Neural crest cell (in vitro differentiated cells): ENCODE measurements around the gene NELL1. TPM values are rescaled to one million over a fixed set of nuclear protein-coding genes. Genes with fewer than 3 reads are reported as not detected.

Experiments
- DNase-seq: peaks from one replicate; pipeline ENCODE4 v3.0.0; 2021; ENCODE audit warnings: low read depth, mixed read lengths, low spot score
- H3K27ac Mint-ChIP-seq: one replicate; pipeline ENCODE4 v1.8.0; 2021; ENCODE audit warnings: mild to moderate bottlenecking, mixed read lengths; ENCODE audit not compliant: unreplicated experiment
- H3K27me3 Mint-ChIP-seq: 2 replicates; pipeline ENCODE4 v1.8.0; 2021; ENCODE audit warnings: low read depth, mild to moderate bottlenecking, mixed read lengths
- H3K36me3 Mint-ChIP-seq: 2 replicates; pipeline ENCODE4 v1.8.0; 2021; ENCODE audit warnings: low read depth, mild to moderate bottlenecking, mixed read lengths
- H3K4me1 Mint-ChIP-seq: 2 replicates; pipeline ENCODE4 v1.8.0; 2021; ENCODE audit warnings: mixed read lengths
- H3K4me3 Mint-ChIP-seq: one replicate; pipeline ENCODE4 v1.8.0; 2021; ENCODE audit warnings: mild to moderate bottlenecking, mixed read lengths
- H3K9me3 Mint-ChIP-seq: 2 replicates; pipeline ENCODE4 v1.8.0; 2021; ENCODE audit warnings: mixed read lengths
- total RNA-seq: library from RNA; stranded (reverse); gene quantifications from 2 replicates; pipeline ENCODE4 v1.2.1, GENCODE V29; 2021
- TF ChIP-seq, protein P1 (sequence below): fragments of 200-600 bp; sonication (generic); conservative IDR thresholded peaks from 2 replicates; pipeline ENCODE4 v1.5.0; 2021; ENCODE audit warnings: antibody characterized with exemption, mild to moderate bottlenecking

NELL1 gene
- total RNA-seq, 1 donor from 2014 or later = 0.51 TPM

DNA sequence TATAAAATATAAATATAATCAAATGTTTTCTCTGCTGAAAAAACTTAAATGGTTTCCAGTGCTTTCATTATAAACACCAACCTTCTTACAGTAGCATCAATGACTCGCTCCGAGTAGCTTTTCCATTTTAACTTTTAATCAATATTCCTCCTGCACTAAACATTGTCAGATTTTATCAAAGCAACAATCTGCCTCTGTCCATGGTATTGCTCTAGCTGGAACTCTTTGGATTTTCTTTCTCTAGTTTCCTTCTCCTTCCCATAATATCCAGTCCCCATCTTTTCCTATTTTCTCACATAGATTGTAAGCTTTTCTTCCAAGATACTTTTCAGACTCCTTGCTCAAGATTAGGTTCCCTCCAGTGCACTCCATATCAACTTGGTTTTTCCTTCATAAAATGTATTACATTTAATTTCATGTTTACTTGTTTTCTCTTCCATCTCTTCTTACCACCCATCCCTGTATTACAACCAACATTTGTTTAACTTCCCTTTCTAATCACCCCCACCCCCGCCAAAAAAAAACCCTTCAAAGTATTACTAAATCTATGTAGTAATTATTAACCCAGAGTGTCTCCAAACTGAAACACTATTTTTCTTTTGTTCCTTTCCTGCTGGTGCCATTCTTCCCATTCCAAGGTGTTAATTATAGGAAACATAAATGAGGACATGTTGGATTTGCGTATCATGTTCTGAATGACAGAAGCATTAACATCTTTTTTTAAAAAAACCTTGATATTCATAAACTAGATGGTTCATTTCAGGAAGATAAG lies 716.5 kb downstream of the NELL1 start:
- Mint-ChIP-seq H3K27ac (no peak overlapping the region), H3K36me3 (no peaks in the 10 kb centered on the region), H3K9me3 (no peaks in the 10 kb centered on the region), H3K27me3 (peaks cover 14% of the 10 kb centered on the region), H3K4me3 (no peak overlapping the region), H3K4me1 (no peaks in the 10 kb centered on the region)
- DNase-seq = no peak
- TF ChIP-seq, protein P1, sequence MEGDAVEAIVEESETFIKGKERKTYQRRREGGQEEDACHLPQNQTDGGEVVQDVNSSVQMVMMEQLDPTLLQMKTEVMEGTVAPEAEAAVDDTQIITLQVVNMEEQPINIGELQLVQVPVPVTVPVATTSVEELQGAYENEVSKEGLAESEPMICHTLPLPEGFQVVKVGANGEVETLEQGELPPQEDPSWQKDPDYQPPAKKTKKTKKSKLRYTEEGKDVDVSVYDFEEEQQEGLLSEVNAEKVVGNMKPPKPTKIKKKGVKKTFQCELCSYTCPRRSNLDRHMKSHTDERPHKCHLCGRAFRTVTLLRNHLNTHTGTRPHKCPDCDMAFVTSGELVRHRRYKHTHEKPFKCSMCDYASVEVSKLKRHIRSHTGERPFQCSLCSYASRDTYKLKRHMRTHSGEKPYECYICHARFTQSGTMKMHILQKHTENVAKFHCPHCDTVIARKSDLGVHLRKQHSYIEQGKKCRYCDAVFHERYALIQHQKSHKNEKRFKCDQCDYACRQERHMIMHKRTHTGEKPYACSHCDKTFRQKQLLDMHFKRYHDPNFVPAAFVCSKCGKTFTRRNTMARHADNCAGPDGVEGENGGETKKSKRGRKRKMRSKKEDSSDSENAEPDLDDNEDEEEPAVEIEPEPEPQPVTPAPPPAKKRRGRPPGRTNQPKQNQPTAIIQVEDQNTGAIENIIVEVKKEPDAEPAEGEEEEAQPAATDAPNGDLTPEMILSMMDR = no peak

DNA sequence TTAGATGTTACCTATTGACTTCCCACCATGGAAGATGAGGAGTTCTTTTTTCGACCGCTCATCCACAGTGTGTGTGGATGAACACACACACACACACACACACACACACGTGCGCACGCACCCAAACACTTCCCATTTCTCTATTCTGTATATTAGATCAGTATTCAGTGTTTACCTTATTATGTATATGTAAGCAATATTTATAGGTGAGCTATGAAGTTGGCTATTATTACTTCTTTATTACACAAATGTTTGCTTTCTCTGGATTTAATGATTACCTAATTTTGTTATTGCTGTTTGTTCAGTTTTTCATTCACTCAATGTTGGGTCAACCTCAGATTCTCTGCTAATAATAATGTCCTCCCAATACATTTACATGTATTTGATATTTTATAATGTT lies 721.0 kb downstream of the NELL1 start:
- Mint-ChIP-seq H3K9me3 (no peaks in the 10 kb centered on the region), H3K4me3 (no peak overlapping the region)
- TF ChIP-seq, protein P1 = no peak

DNA sequence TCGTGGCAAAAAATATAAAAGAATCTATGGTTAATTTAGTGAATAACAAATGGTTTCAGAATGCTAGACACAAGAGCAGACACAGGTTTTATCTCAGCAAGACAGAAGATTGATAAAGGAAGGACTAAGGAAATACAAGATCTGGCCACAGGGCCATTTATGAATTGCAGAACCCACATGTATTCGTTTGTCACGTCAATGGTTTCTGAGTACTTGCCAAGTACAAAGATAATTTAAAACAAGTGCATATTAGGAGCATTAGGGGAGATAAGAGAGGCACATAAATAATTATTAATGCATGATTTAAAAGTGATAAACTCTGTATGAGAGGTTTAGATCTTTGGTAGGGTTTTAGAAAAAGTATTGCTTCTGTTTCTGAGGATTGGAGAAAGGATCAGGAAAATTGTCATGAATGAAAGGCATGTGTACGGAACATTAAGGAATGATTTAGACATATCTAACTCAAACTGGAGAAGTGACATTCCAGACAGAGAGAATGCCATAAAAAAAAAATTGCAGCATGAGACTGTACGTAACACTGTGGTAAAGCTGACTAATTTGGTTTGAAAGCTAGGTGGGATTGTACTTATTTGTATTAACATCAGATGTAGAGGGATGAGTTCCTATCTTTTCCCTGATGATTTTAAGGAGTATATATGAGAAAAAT lies 727.1 kb downstream of the NELL1 start:
- no peaks in the 10 kb centered on the region for H3K36me3 Mint-ChIP-seq
- TF ChIP-seq, protein P1 = no peak
- H3K27ac Mint-ChIP-seq = no peak overlapping the region
- H3K27me3 Mint-ChIP-seq = no peaks in the 10 kb centered on the region
- DNase-seq = no peak
- H3K4me1 Mint-ChIP-seq = no peaks in the 10 kb centered on the region
- no peak overlapping the region for H3K4me3 Mint-ChIP-seq
- no peaks in the 10 kb centered on the region for H3K9me3 Mint-ChIP-seq

More for the DNA sequence above, 721.0 kb downstream of the NELL1 start:
- H3K4me1 Mint-ChIP-seq = no peaks in the 10 kb centered on the region
- no peak overlapping the region for H3K27ac Mint-ChIP-seq
- no peaks in the 10 kb centered on the region for H3K36me3 Mint-ChIP-seq
- DNase-seq = no peak
- H3K27me3 Mint-ChIP-seq = peaks cover 7% of the 10 kb centered on the region

DNA sequence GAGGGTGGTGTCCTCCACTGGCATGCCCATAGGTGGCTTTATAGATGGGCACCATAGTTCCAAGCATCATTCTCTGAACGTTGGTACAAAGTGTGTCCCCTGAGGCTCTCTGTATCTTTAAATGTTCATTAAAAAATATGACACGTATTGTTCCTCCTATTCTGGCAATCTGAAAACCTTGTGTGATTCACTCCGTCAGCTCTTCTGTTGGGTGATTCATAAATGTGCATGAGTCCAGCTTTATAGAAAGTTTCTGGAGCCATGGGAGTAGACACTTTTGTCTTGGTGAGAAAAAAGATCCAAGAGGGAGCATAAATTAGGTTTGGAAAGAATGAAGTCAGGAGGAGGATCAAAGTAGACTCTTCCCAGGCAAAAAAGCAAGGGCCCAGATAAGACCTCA lies 728.8 kb downstream of the NELL1 start:
- no peaks in the 10 kb centered on the region for H3K4me1 Mint-ChIP-seq
- no peak for DNase-seq
- H3K36me3 Mint-ChIP-seq = no peaks in the 10 kb centered on the region
- TF ChIP-seq, protein P1 = no peak
- H3K27ac Mint-ChIP-seq = no peak overlapping the region
- H3K9me3 Mint-ChIP-seq = no peaks in the 10 kb centered on the region
- H3K27me3 Mint-ChIP-seq = peaks cover 6% of the 10 kb centered on the region
- H3K4me3 Mint-ChIP-seq = no peak overlapping the region

GRCh38 chr11:21401496-21401895 lies 732.1 kb downstream of the NELL1 start:
- no peak overlapping the region for H3K4me3 Mint-ChIP-seq
- H3K36me3 Mint-ChIP-seq = no peaks in the 10 kb centered on the region
- DNase-seq = no peak
- TF ChIP-seq, protein P1 = no peak
- no peak overlapping the region for H3K27ac Mint-ChIP-seq
- peaks cover 9% of the 10 kb centered on the region for H3K27me3 Mint-ChIP-seq
- H3K9me3 Mint-ChIP-seq = no peaks in the 10 kb centered on the region
- H3K4me1 Mint-ChIP-seq = no peaks in the 10 kb centered on the region
